Fibroblast of villous mesenchyme (primary cell): ENCODE results near the gene SP4. TPM values are rescaled to one million over a fixed set of nuclear protein-coding genes. Genes with fewer than 3 reads are reported as not detected.

Experiments
- DNase-seq: peaks from one replicate; pipeline ENCODE4 v3.0.0-alpha.2; 2010; ENCODE audit warnings: low read depth
- H3K4me3 ChIP-seq: 2 replicates; pipeline ENCODE4 v1.5.1; 2011; ENCODE audit warnings: low read depth, mild to moderate bottlenecking, low read length
- total RNA-seq: library from RNA; depleted of rRNA; stranded (reverse); fragments of >200 nt; gene quantifications from 2 replicates; pipeline ENCODE4 v1.2.3, GENCODE V29; 2012
- TF ChIP-seq, protein P1 (sequence below): IDR thresholded peaks from 2 replicates; pipeline ENCODE4 v1.5.1; 2012; ENCODE audit warnings: low read depth, mild to moderate bottlenecking, low read length; ENCODE audit not compliant: insufficient read depth

SP4 gene
- total RNA-seq, 1 donor = 3.9 TPM

DNA sequence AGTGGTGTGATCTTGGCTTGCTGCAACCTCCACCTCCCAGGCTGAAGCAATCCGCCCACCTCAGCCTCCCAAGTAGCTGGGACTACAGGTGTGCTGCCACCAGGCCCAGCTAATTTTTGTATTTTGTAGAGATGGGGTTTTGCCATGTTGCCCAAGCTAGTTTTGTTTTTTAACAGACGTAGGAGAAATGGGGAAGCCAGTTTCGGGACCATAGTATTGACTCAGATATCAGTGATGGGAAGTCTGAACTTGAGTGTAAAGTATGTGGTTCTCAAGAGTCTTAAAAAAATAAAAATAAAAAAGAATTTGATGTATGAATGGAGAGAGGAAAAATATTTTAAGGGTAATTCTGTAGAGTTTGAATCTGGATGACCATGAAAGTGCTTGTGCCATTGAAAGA lies 34.2 kb downstream of the SP4 start:
- no peak overlapping the region for H3K4me3 ChIP-seq
- DNase-seq = no peak
- TF ChIP-seq, protein P1, sequence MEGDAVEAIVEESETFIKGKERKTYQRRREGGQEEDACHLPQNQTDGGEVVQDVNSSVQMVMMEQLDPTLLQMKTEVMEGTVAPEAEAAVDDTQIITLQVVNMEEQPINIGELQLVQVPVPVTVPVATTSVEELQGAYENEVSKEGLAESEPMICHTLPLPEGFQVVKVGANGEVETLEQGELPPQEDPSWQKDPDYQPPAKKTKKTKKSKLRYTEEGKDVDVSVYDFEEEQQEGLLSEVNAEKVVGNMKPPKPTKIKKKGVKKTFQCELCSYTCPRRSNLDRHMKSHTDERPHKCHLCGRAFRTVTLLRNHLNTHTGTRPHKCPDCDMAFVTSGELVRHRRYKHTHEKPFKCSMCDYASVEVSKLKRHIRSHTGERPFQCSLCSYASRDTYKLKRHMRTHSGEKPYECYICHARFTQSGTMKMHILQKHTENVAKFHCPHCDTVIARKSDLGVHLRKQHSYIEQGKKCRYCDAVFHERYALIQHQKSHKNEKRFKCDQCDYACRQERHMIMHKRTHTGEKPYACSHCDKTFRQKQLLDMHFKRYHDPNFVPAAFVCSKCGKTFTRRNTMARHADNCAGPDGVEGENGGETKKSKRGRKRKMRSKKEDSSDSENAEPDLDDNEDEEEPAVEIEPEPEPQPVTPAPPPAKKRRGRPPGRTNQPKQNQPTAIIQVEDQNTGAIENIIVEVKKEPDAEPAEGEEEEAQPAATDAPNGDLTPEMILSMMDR = no peak

DNA sequence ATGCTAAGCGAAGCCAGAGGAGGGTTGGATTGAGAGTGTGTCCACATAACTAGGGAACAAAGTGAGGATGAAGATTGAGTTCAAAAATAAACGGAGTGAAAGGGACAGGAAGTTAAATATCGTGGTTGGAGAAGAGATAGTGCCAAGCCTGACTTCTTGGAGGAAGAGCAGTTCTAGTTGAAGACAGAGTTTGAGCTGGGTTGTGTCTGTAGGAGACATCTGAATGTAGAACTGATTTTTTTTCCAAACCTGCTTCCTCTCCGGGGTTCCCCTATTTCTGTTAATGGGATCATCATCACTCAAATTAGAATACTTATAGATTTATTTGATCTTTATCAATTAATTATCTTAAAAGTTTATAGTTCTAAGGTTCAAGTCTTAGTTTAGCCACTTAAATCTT lies 35.6 kb downstream of the SP4 start:
- no peak for DNase-seq
- TF ChIP-seq, protein P1 = no peak
- H3K4me3 ChIP-seq = no peak overlapping the region

DNA sequence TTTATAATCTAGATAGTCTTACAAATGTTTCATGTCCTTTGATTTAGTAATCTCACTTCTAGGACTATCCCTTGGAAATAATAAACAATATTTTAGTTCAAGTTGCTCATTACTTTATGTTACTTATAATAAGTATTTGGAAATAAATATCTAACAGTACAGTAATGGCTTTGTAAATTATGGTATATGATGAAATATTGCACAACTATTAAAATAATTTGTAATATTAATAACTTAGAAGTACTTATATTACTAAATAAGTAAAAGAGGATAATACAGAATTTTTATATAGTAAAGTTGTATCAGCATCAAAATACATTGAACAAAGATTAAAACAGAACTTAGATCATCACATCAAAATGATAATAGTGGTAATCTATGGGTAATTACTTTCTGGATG lies 41.1 kb downstream of the SP4 start:
- no peak overlapping the region for H3K4me3 ChIP-seq
- TF ChIP-seq, protein P1 = no peak
- no peak for DNase-seq

GRCh38 chr7:21469894-21470293 lies 42.0 kb downstream of the SP4 start:
- TF ChIP-seq, protein P1 = no peak
- no peak overlapping the region for H3K4me3 ChIP-seq
- peak; percentile 18 for DNase-seq

DNA sequence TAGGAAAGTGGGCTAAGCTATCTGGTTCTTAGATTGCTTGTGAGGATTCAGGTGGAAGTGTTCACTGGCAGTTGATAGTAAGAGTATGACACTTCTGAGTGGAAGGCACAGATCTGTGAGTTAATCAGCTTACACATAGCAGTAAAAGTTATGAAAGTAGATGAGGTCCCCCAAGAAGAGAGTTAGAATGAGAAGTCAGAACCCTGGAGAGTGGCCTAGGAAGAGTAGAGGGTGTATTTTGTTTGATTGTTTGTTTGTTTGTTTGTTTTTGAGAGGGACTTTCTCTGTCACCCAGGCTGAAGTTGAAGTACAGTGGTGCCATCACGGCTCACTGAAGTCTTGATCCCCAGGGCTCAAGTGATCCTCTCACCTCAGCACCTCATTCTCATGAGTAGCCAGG lies 44.1 kb downstream of the SP4 start:
- DNase-seq = no peak
- TF ChIP-seq, protein P1 = no peak
- no peak overlapping the region for H3K4me3 ChIP-seq

- DNase-seq = peak; percentile 55
- no peak overlapping the region for H3K4me3 ChIP-seq
- TF ChIP-seq, protein P1 = no peak
Observed at GRCh38 chr7:21476429-21476828, 48.5 kb downstream of the SP4 start.

- DNase-seq = no peak
- TF ChIP-seq, protein P1 = no peak
Observed at GRCh38 chr7:21480693-21481403, 53.0 kb downstream of the SP4 start.

More at GRCh38 chr7:21480693-21481403, 53.0 kb downstream of the SP4 start:
- H3K4me3 ChIP-seq = no peak overlapping the region
